Transverse colon (tissue), 4 donors: ENCODE measurements around the gene BSND. TPM values are rescaled to one million over a fixed set of nuclear protein-coding genes. Genes with fewer than 3 reads are reported as not detected.

ENCODE experiments used
- DNase-seq: peaks from one replicate; pipeline ENCODE4 v3.0.0-alpha.2; 2019
- H3K27ac ChIP-seq, 4 donors: fragments of 200-600 bp; sonication (generic); 2 replicates each; pipeline ENCODE4 v1.5.1; 2016 to 2018; ENCODE audit warnings: inconsistent platforms in 4 of 4
- H3K27me3 ChIP-seq: fragments of 200-600 bp; sonication (generic); 2 replicates; pipeline ENCODE4 v1.5.1; 2017; ENCODE audit warnings: inconsistent platforms
- H3K36me3 ChIP-seq, 4 donors: fragments of 200-600 bp; sonication (generic); 2 replicates each; pipeline ENCODE4 v1.5.1; 2017 to 2019; ENCODE audit warnings: inconsistent platforms in 4 of 4
- H3K4me1 ChIP-seq, 4 donors: fragments of 200-600 bp; sonication (generic); 2 replicates each; pipeline ENCODE4 v1.5.1; 2017 to 2020; ENCODE audit warnings: inconsistent platforms in 4 of 4
- H3K4me3 ChIP-seq, 4 donors: fragments of 200-600 bp; sonication (generic); 1 replicate in 1 of 4; 2 replicates in 3 of 4; pipeline versions ENCODE4 v1.5.1 to v1.6.1; 2017 to 2019; ENCODE audit warnings: inconsistent platforms in 4 of 4
- H3K9me3 ChIP-seq, 2 donors: fragments of 200-600 bp; sonication (generic); 2 replicates each; pipeline ENCODE4 v1.5.1; 2017 to 2019; ENCODE audit warnings: inconsistent platforms in 2 of 2
- EP300 ChIP-seq: sonication (generic); formaldehyde crosslinking; IDR thresholded peaks from one replicate; pipeline ENCODE4 v1.6.1; 2017; ENCODE audit warnings: antibody characterized with exemption, low read depth
- POLR2A ChIP-seq: fragments of 450-650 bp; IDR thresholded peaks from one replicate; pipeline ENCODE4 v1.6.1; 2016; ENCODE audit warnings: antibody characterized with exemption, mild to moderate bottlenecking, moderate library complexity
- POLR2AphosphoS5 ChIP-seq, 3 donors: sonication (generic); formaldehyde crosslinking; IDR thresholded peaks; one replicate each; pipeline ENCODE4 v1.6.1; 2016; ENCODE audit warnings: antibody characterized with exemption in 3 of 3
- WGBS, 2 donors: methylation state at CpG; one replicate each; pipeline ENCODE4 v1.1.5; 2018; ENCODE audit warnings: low coverage in 1 of 2; 5-methylcytosine and 5-hydroxymethylcytosine counted together
- in situ Hi-C, 4 donors: fragments of 200-750 bp; cut with MboI; loops; one replicate each; pipeline versions ENCODE4 v1.15.0 to v1.15.1; 2017; ENCODE audit warnings: low sequenced_read_pairs in 3 of 4, low pct_ligation_motif_present in 1 of 4, low pct_unique_long_range_greater_than_20kb in 1 of 4
- intact Hi-C: fragments of 100-400 bp; cut with DNase I; formaldehyde crosslinking; loops from one replicate; pipeline ENCODE4 v1.15.1; 2023; ENCODE audit warnings: low total_unique reads
- total RNA-seq, 4 donors: library from RNA; depleted of rRNA; stranded (reverse); fragments of >200 nt; gene quantifications; one replicate each; pipeline ENCODE4 v1.1.0, GENCODE V29; 2016
- TF ChIP-seq, protein P1 (sequence below), 5 experiments: fragments of 200-600 bp in 3 of 5; fragments of 450-650 bp in 2 of 5; sonication (generic) in 3 of 5; IDR thresholded peaks; 1 replicate in 2 of 5; 2 replicates in 3 of 5; pipeline ENCODE4 v1.5.1; 2016 to 2017; ENCODE audit warnings: antibody characterized with exemption in 5 of 5, inconsistent platforms in 3 of 5, mild to moderate bottlenecking in 2 of 5, moderate library complexity in 1 of 5

BSND gene
- total RNA-seq, 4 donors from 2014 or later, result not detected

DNA sequence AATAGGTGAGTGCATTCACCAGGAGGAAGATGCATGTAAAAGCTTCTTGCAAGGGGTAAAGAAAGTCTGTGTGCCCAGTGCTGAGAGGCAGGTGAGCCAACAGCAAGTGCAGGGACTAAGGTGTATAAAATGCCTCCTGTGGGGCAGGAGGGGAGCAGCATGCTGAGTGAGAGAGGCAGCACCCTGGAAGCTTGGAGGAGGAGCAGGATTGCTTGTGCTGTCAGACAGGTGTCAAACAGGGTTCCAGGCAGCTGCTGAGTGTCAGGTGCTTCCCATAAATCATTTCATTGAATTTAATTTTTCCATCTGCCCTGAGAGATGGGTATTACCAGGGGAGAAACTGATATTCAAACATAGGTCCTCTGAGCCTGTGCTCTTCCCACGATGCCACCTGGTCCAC, 13.9 kb downstream of the BSND start:
- no peak overlapping the region for H3K27ac ChIP-seq
- no peaks in the 10 kb centered on the region for H3K4me1 ChIP-seq
- in situ Hi-C loops, result no loop called here
- no peaks in the 10 kb centered on the region for H3K9me3 ChIP-seq
- intact Hi-C loops, result no loop called here
- H3K27me3 ChIP-seq, result peaks cover 4% of the 10 kb centered on the region
- DNase-seq, result no peak
- WGBS, 2 donors, result 45 to 60% methylated on average over 1 of the region's 1 CpG
- H3K4me3 ChIP-seq, result no peak overlapping the region
- H3K36me3 ChIP-seq, result no peaks in the 10 kb centered on the region
- TF ChIP-seq POLR2A (no peak), EP300 (no peak)
- TF ChIP-seq, protein P1, sequence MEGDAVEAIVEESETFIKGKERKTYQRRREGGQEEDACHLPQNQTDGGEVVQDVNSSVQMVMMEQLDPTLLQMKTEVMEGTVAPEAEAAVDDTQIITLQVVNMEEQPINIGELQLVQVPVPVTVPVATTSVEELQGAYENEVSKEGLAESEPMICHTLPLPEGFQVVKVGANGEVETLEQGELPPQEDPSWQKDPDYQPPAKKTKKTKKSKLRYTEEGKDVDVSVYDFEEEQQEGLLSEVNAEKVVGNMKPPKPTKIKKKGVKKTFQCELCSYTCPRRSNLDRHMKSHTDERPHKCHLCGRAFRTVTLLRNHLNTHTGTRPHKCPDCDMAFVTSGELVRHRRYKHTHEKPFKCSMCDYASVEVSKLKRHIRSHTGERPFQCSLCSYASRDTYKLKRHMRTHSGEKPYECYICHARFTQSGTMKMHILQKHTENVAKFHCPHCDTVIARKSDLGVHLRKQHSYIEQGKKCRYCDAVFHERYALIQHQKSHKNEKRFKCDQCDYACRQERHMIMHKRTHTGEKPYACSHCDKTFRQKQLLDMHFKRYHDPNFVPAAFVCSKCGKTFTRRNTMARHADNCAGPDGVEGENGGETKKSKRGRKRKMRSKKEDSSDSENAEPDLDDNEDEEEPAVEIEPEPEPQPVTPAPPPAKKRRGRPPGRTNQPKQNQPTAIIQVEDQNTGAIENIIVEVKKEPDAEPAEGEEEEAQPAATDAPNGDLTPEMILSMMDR (IDR thresholded peaks at IDR 0.05), result no peak

DNA sequence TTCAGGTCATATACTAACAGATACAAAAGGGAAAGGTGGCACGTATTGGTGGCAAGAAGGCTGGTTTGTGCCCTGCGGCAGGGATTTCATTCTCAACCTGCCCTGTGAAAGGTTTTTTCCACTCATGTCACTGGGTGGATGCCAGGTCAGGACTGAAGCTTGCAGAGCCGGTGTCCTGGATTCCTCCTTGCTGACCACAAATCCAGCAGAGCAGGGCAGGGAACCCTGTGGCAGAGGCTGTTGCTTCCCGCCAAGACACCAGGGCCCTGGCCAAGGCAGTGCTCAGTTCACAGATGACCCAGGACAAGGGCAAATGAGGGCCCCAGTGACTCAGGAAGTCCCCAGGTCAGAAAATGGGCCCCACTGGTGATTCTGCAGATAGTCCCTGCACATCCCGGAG, 16.4 kb downstream of the BSND start:
- no peaks in the 10 kb centered on the region for H3K36me3 ChIP-seq
- in situ Hi-C loops (no loop called here), intact Hi-C loops (no loop called here)
- WGBS, 2 donors, result 80 to 86% methylated on average over 1 to 5 of the region's 5 CpGs
- H3K9me3 ChIP-seq, result no peaks in the 10 kb centered on the region
- no peak overlapping the region for H3K4me3 ChIP-seq
- H3K4me1 ChIP-seq, result no peaks in the 10 kb centered on the region
- DNase-seq, result no peak
- no peak overlapping the region for H3K27ac ChIP-seq
- TF ChIP-seq POLR2A (no peak), POLR2AphosphoS5 (IDR thresholded peaks at IDR 0.05) (no peak), EP300 (no peak)
- TF ChIP-seq, protein P1 (IDR thresholded peaks at IDR 0.05), result no peak
- peaks cover 10% of the 10 kb centered on the region for H3K27me3 ChIP-seq

DNA sequence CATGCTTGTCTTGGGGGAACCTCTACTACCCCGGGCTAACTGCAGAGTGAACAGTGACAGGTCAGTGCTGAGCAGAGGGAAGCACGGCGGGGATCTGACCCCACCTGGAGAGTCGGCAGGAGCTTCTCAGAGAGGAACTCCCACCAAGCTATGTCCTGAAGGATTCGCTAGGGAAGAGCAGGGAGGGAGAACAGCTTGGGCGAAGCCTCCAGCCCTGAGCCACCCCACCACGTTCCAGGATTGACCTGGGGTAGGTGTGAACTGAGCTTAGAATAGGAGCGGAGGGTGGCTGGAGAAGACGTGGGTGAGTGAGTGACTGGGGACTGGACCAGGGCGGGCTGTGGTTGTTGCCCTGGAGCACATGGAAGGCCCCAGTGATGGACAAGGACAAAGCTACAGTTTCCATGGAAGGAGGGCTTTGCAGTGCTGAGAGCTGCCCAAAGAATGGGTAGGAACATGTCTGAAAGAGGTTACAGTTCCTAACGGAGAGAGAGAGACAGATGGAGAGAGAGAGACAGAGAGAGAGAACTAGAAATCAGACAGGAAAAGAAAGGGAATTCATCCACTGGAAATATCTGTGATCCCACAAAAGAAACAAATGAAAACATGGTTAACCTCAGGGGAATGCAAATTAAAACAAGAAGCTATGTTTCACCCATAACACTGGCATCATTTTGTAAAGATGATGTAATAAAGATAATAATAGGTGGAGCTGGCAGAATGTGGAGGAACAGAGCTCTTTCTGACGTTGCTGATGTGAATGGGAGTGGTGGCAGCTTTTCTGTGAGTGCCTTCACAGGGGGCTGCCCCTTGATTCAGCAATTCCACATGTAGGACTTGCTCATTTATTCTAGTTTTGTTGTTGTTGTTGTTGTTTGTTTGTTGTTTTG, 17.2 kb downstream of the BSND start:
- peaks cover 10% of the 10 kb centered on the region for H3K27me3 ChIP-seq
- no peak overlapping the region for H3K27ac ChIP-seq
- TF ChIP-seq EP300, result no peak
- no peak for TF ChIP-seq POLR2AphosphoS5 (IDR thresholded peaks at IDR 0.05)
- TF ChIP-seq POLR2A, result no peak
- TF ChIP-seq, protein P1 (IDR thresholded peaks at IDR 0.05), result no peak
- in situ Hi-C loops (no loop called here), intact Hi-C loops (no loop called here)
- no peak overlapping the region for H3K4me3 ChIP-seq
- DNase-seq, result no peak
- H3K4me1 ChIP-seq, result no peaks in the 10 kb centered on the region
- no peaks in the 10 kb centered on the region for H3K9me3 ChIP-seq
- no peaks in the 10 kb centered on the region for H3K36me3 ChIP-seq
- WGBS, 2 donors, result 39 to 71% methylated on average over 5 to 12 of the region's 12 CpGs

DNA sequence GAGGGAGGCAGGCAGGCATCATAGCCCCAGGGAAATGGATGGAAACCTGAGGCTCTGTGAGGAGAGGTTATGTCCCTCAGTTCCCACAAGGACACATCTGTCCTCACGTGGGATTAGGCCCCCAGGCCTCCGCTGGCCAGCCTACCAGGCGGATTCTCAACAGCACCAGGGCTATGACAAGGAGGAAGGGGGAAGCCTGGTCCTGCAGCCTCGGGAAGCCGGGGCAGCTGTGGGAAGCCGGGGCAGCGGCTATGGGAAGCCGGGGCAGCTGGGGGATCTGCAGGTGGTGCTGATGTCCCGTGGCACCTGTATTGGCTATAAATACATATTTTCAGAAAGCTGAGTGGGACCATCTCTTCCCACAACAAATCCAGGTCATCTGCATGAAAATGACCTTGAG, 19.7 kb downstream of the BSND start:
- intact Hi-C loops (no loop called here), in situ Hi-C loops (no loop called here)
- no peaks in the 10 kb centered on the region for H3K36me3 ChIP-seq
- no peaks in the 10 kb centered on the region for H3K9me3 ChIP-seq
- H3K27ac ChIP-seq, result no peak overlapping the region
- H3K4me1 ChIP-seq, result no peaks in the 10 kb centered on the region
- WGBS, 2 donors, result 86% methylated on average over 9 of the region's 9 CpGs; no CpG with 5 or more reads in 1 of the 2 donors
- H3K27me3 ChIP-seq, result peaks cover 10% of the 10 kb centered on the region
- no peak overlapping the region for H3K4me3 ChIP-seq
- DNase-seq, result no peak
- TF ChIP-seq, protein P1 (IDR thresholded peaks at IDR 0.05), result no peak
- TF ChIP-seq POLR2A (no peak), EP300 (no peak), POLR2AphosphoS5 (IDR thresholded peaks at IDR 0.05) (no peak)
